Smooth muscle cell (in vitro differentiated cells): Measurements from ENCODE around the gene FOXQ1. TPM values are rescaled to one million over a fixed set of nuclear protein-coding genes. Genes with fewer than 3 reads are reported as not detected.

Source experiments
- DNase-seq: peaks from one replicate; lab custom pipeline; 2025; ENCODE audit not compliant: unreplicated experiment; lab: John Stamatoyannopoulos, UW
- H2AFZ ChIP-seq: fragments of 200-600 bp; sonication (generic); 2 replicates; pipeline ENCODE4 v1.6.0; 2016; ENCODE audit warnings: antibody characterized with exemption, low read depth, mild to moderate bottlenecking
- H3F3A ChIP-seq: fragments of 200-600 bp; sonication (generic); 2 replicates; pipeline ENCODE4 v1.6.0; 2017; ENCODE audit warnings: antibody characterized with exemption, low read depth
- H3K27ac ChIP-seq: fragments of 200-600 bp; sonication (generic); 2 replicates; pipeline ENCODE4 v1.5.1; 2016; ENCODE audit warnings: low read depth, mild to moderate bottlenecking
- H3K27me3 ChIP-seq: fragments of 200-600 bp; sonication (generic); 2 replicates; pipeline ENCODE4 v1.6.1; 2016; ENCODE audit warnings: low read depth, mild to moderate bottlenecking
- H3K36me3 ChIP-seq: fragments of 200-600 bp; sonication (generic); 2 replicates; pipeline ENCODE4 v1.5.1; 2016; ENCODE audit warnings: low read depth
- H3K4me1 ChIP-seq: fragments of 200-600 bp; sonication (generic); 2 replicates; pipeline ENCODE4 v1.5.1; 2016; ENCODE audit warnings: low read depth
- H3K4me2 ChIP-seq: fragments of 200-600 bp; sonication (generic); 2 replicates; pipeline ENCODE4 v1.6.0; 2016; ENCODE audit warnings: mild to moderate bottlenecking
- H3K4me3 ChIP-seq: fragments of 200-600 bp; sonication (generic); 2 replicates; pipeline ENCODE4 v1.5.1; 2016; ENCODE audit warnings: mild to moderate bottlenecking
- H3K79me2 ChIP-seq: fragments of 200-600 bp; sonication (generic); 2 replicates; pipeline ENCODE4 v1.6.0; 2016; ENCODE audit warnings: low read depth, mild to moderate bottlenecking
- H3K9ac ChIP-seq: fragments of 200-600 bp; sonication (generic); 2 replicates; pipeline ENCODE4 v1.6.0; 2016; ENCODE audit warnings: low read depth
- H3K9me3 ChIP-seq: fragments of 200-600 bp; sonication (generic); replicated peaks from 2 replicates; pipeline ENCODE4 v1.5.1; 2016; ENCODE audit warnings: low read depth
- H4K20me1 ChIP-seq: fragments of 200-600 bp; sonication (generic); 2 replicates; pipeline ENCODE4 v1.6.0; 2016; ENCODE audit warnings: low read depth
- WGBS: methylation state at CpG from one replicate; pipeline ENCODE4 v1.1.7; 2016; ENCODE audit warnings: low lambda C conversion rate; 5-methylcytosine and 5-hydroxymethylcytosine counted together
- polyA plus RNA-seq: library from polyadenylated mRNA; unstranded; fragments of >200 nt; fragmentation: Nextera tagmentation; extraction: Ambion mirVana; gene quantifications from 2 replicates; pipeline ENCODE4 v1.2.1, GENCODE V29; 2016
- total RNA-seq: library from RNA; depleted of rRNA; stranded (reverse); fragments of >200 nt; gene quantifications from 2 replicates; pipeline ENCODE4 v1.2.3, GENCODE V29; 2014
- TF ChIP-seq, protein P1 (sequence below): fragments of 200-600 bp; sonication (generic); IDR thresholded peaks from 2 replicates; pipeline ENCODE4 v1.5.1; 2017; ENCODE audit warnings: borderline replicate concordance, mild to moderate bottlenecking, antibody characterized with exemption; ENCODE audit not compliant: insufficient read depth, poor library complexity, severe bottlenecking

The FOXQ1 gene
- total and polyA plus RNA-seq, 2 experiments from 2014 or later: 6.6 to 10.0 TPM

DNA sequence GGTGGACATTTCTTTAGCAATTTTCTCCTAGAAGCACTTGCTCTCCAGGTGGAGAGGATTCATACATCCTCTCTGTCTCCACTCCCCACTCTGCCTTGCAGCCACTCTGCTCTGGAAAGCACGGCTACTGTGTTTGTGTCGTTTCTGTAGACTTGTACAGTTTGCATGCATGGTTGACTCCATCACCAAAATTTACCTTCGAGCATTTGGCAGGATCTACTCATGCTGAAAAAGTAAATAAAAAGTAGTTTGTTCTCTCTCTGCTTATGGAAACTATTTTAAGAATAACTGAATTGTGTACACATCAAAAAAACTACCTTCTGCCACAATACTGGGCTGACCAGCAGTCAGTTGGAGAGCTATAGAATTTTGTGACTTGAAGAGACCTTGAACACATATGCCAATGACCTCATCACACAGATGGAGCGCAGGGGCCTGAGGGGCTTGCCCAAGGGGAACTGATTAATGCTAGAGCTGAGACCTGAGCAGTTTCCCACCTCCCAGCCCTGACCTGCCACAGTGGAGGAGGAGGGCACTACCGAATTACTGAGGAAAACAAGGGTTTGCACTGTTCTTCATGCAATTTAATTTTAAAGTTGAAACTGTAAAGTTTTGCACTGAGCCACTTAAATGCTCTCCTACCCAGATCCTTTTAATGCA, 33.7 kb upstream of the FOXQ1 start:
- TF ChIP-seq, protein P1, sequence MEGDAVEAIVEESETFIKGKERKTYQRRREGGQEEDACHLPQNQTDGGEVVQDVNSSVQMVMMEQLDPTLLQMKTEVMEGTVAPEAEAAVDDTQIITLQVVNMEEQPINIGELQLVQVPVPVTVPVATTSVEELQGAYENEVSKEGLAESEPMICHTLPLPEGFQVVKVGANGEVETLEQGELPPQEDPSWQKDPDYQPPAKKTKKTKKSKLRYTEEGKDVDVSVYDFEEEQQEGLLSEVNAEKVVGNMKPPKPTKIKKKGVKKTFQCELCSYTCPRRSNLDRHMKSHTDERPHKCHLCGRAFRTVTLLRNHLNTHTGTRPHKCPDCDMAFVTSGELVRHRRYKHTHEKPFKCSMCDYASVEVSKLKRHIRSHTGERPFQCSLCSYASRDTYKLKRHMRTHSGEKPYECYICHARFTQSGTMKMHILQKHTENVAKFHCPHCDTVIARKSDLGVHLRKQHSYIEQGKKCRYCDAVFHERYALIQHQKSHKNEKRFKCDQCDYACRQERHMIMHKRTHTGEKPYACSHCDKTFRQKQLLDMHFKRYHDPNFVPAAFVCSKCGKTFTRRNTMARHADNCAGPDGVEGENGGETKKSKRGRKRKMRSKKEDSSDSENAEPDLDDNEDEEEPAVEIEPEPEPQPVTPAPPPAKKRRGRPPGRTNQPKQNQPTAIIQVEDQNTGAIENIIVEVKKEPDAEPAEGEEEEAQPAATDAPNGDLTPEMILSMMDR: no peak
- H3K4me3 ChIP-seq: no peak overlapping the region
- no peaks in the 10 kb centered on the region for H4K20me1 ChIP-seq
- WGBS: 91% methylated on average over 5 of the region's 5 CpGs
- H3K27ac ChIP-seq: no peak overlapping the region
- H3K27me3 ChIP-seq: no peaks in the 10 kb centered on the region
- no peaks in the 10 kb centered on the region for H3K36me3 ChIP-seq
- no peaks in the 10 kb centered on the region for H3K9me3 ChIP-seq
- H2AFZ ChIP-seq: no peak overlapping the region
- H3K4me1 ChIP-seq: no peaks in the 10 kb centered on the region
- no peak overlapping the region for H3K4me2 ChIP-seq
- no peak overlapping the region for H3K9ac ChIP-seq
- no peaks in the 10 kb centered on the region for H3K79me2 ChIP-seq
- no peaks in the 10 kb centered on the region for H3F3A ChIP-seq
- DNase-seq: no peak

- no peaks in the 10 kb centered on the region for H3K36me3 ChIP-seq
- no peak overlapping the region for H2AFZ ChIP-seq
- no peaks in the 10 kb centered on the region for H3K4me1 ChIP-seq
- no peaks in the 10 kb centered on the region for H4K20me1 ChIP-seq
- H3K4me2 ChIP-seq: no peak overlapping the region
- TF ChIP-seq, protein P1: no peak
- no peaks in the 10 kb centered on the region for H3K27me3 ChIP-seq
- DNase-seq: no peak
- WGBS: 69% methylated on average over 4 of the region's 4 CpGs
- no peak overlapping the region for H3K27ac ChIP-seq
- no peaks in the 10 kb centered on the region for H3K79me2 ChIP-seq
- H3K9me3 ChIP-seq: no peaks in the 10 kb centered on the region
- H3K9ac ChIP-seq: no peak overlapping the region
- no peaks in the 10 kb centered on the region for H3F3A ChIP-seq
- H3K4me3 ChIP-seq: no peak overlapping the region
Observed at GRCh38 chr6:1279065-1279464, 32.8 kb upstream of the FOXQ1 start.

- Histone ChIP-seq H4K20me1 (no peaks in the 10 kb centered on the region), H3K27me3 (no peaks in the 10 kb centered on the region), H3K9ac (no peak overlapping the region), H3K79me2 (no peaks in the 10 kb centered on the region), H3K9me3 (no peaks in the 10 kb centered on the region), H3K4me2 (no peak overlapping the region), H3F3A (peaks cover 4% of the 10 kb centered on the region), H2AFZ (no peak overlapping the region), H3K4me1 (no peaks in the 10 kb centered on the region), H3K36me3 (no peaks in the 10 kb centered on the region), H3K4me3 (no peak overlapping the region), H3K27ac (no peak overlapping the region)
- TF ChIP-seq, protein P1: no peak
- no peak for DNase-seq
- WGBS: 93% methylated on average over 8 of the region's 8 CpGs
Observed at GRCh38 chr6:1280666-1281300, 31.1 kb upstream of the FOXQ1 start.

DNA sequence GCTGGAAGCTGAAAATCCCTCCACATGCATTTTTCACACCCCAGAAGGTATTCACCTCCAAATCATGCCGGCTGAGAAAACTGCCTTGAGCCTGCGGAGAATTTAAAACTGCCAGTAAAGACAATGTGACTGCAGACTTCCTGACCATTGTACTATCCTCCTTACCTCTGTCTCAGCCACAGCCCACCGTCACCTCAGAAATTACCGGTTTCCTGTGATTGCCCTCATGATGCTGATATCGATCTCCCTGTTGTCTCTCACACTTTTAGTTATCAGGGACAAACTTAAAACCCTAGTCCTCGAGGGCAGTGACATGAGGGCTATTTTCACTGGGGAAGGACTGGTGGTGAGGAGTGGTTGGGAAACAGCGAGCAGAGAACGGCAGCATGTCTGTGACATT, 30.2 kb upstream of the FOXQ1 start:
- no peak overlapping the region for H3K4me3 ChIP-seq
- no peak overlapping the region for H3K9ac ChIP-seq
- H3F3A ChIP-seq: peaks cover 5% of the 10 kb centered on the region
- TF ChIP-seq, protein P1: no peak
- no peak for DNase-seq
- no peaks in the 10 kb centered on the region for H3K36me3 ChIP-seq
- no peak overlapping the region for H2AFZ ChIP-seq
- no peak overlapping the region for H3K27ac ChIP-seq
- 65% methylated on average over 8 of the region's 8 CpGs for WGBS
- H3K79me2 ChIP-seq: no peaks in the 10 kb centered on the region
- no peaks in the 10 kb centered on the region for H4K20me1 ChIP-seq
- H3K4me1 ChIP-seq: no peaks in the 10 kb centered on the region
- H3K27me3 ChIP-seq: no peaks in the 10 kb centered on the region
- H3K4me2 ChIP-seq: no peak overlapping the region
- no peaks in the 10 kb centered on the region for H3K9me3 ChIP-seq
